GM12878 (cell line): ENCODE results near the gene BTF3L4. TPM values are rescaled to one million over a fixed set of nuclear protein-coding genes. Genes with fewer than 3 reads are reported as not detected.

Experiments
- BCL3 ChIP-seq: IDR thresholded peaks from 2 replicates; pipeline ENCODE4 v1.6.1; 2011; ENCODE audit warnings: borderline replicate concordance, low read depth, mild to moderate bottlenecking, moderate library complexity, low read length; ENCODE audit not compliant: insufficient read depth, poor library complexity, severe bottlenecking
- CEBPZ ChIP-seq: fragments of 150-350 bp; IDR thresholded peaks from 2 replicates; pipeline ENCODE4 v1.6.1; 2016; ENCODE audit warnings: low read depth, low read length
- CHD1 ChIP-seq: IDR thresholded peaks from 2 replicates; pipeline ENCODE4 v1.6.1; 2012; ENCODE audit warnings: low read depth, low read length, improper control_type of control experiment
- ETV6 ChIP-seq, 2 experiments: fragments of 450-650 bp in 1 of 2; IDR thresholded peaks in 1 of 2; conservative IDR thresholded peaks in 1 of 2; 2 replicates each; pipeline ENCODE4 v1.6.1; 2014; ENCODE audit warnings: antibody characterized with exemption in 1 of 2, borderline replicate concordance in 1 of 2, low read depth in 1 of 2, mild to moderate bottlenecking in 1 of 2, moderate library complexity in 1 of 2
- FOS ChIP-seq: IDR thresholded peaks from 3 replicates; pipeline ENCODE4 v1.6.1; 2011; ENCODE audit warnings: borderline replicate concordance; ENCODE audit not compliant: insufficient read length; ENCODE audit errors: extremely low read depth
- NFYB ChIP-seq: IDR thresholded peaks from 2 replicates; pipeline ENCODE4 v1.6.1; 2011; ENCODE audit warnings: low read depth, mild to moderate bottlenecking, low read length, improper control_type of control experiment, moderate library complexity; ENCODE audit not compliant: insufficient read depth
- PRDM15 ChIP-seq: fragments of 450-650 bp; formaldehyde crosslinking; IDR thresholded peaks from 2 replicates; pipeline ENCODE4 v1.4.0; 2020; ENCODE audit warnings: mild to moderate bottlenecking, moderate library complexity
- RAD21 ChIP-seq: IDR thresholded peaks from 2 replicates; pipeline ENCODE4 v1.6.1; 2011; ENCODE audit warnings: mild to moderate bottlenecking, low read depth, low read length, moderate library complexity; ENCODE audit not compliant: insufficient read depth
- polyA plus RNA-seq, 11 experiments: library from polyadenylated mRNA; depleted of rRNA in 4 of 11; unstranded in 6 of 11; stranded (reverse) in 5 of 11; fragments of >200 nt; fragmentation: Nextera tagmentation in 4 of 11; fragmentation: Illumina TruSeq in 1 of 11; extraction: Ambion mirVana in 4 of 11; extraction: Trizol in 1 of 11; gene quantifications; 1 replicate in 1 of 11; 2 replicates in 10 of 11; pipeline versions ENCODE4 v1.2.1 to v1.2.3, GENCODE V29; 2011 to 2016; ENCODE audit warnings: inconsistent platforms in 2 of 11, missing spikeins in 2 of 11, low read depth in 1 of 11
- total RNA-seq, 4 experiments: library from RNA; depleted of rRNA in 3 of 4; stranded (reverse); fragments of >200 nt in 3 of 4; fragmentation: Illumina TruSeq in 1 of 4; extraction: Trizol in 1 of 4; gene quantifications; 2 replicates each; pipeline versions ENCODE4 v1.2.1 to v1.2.3, GENCODE V29; 2013 to 2021

The BTF3L4 gene
- total and polyA plus RNA-seq, 10 of the 15 experiments (the other 5 are each of a cell fraction or from before 2014, with no cell fraction given) = 25.0 to 76.9 (median 66.8) TPM

- TF ChIP-seq CEBPZ = no peak
- TF ChIP-seq PRDM15 (CRISPR knock-in tag) = no peak
- no peak for TF ChIP-seq RAD21
- no peak for TF ChIP-seq FOS
- TF ChIP-seq CHD1 = no peak
- TF ChIP-seq ETV6 (conservative IDR thresholded peaks at IDR 0.05 in 1 of 2, IDR thresholded peaks at IDR 0.05 in 1 of 2; ENCODE audit: borderline replicate concordance in 1 of 2, low read depth in 1 of 2) = no peak
- no peak for TF ChIP-seq NFYB
- no peak for TF ChIP-seq BCL3
These were observed 66.3 kb downstream of the BTF3L4 start (continued) for GRCh38 chr1:52122384-52122783.
